K562 (cell line): ENCODE results near the gene SNRPF. TPM values are rescaled to one million over a fixed set of nuclear protein-coding genes. Genes with fewer than 3 reads are reported as not detected.

Source experiments
- BMI1 ChIP-seq: fragments of 150-350 bp; IDR thresholded peaks from 2 replicates; pipeline ENCODE4 v1.6.1; 2014; ENCODE audit warnings: low read length
- CBFA2T3 ChIP-seq: fragments of 450-650 bp; IDR thresholded peaks from 2 replicates; pipeline ENCODE4 v1.6.1; 2017
- CEBPB ChIP-seq: fragments of 450-650 bp; IDR thresholded peaks from 2 replicates; pipeline ENCODE4 v1.6.1; 2016; ENCODE audit warnings: missing genetic modification characterization, missing compliant biosample characterization
- DMBX1 ChIP-seq: fragments of 250-450 bp; sonication (Bioruptor Pico); IDR thresholded peaks from 2 replicates; pipeline ENCODE4 v1.8.0; 2022; ENCODE audit warnings: inconsistent platforms, mild to moderate bottlenecking, moderate library complexity, borderline replicate concordance
- ELF2 ChIP-seq: fragments of 250-450 bp; sonication (Bioruptor Pico); IDR thresholded peaks from 2 replicates; pipeline ENCODE4 v1.5.0; 2021; ENCODE audit warnings: mild to moderate bottlenecking
- FOS ChIP-seq: IDR thresholded peaks from 3 replicates; pipeline ENCODE4 v1.6.1; 2011; ENCODE audit not compliant: insufficient read length; ENCODE audit errors: extremely low read depth
- HNRNPL ChIP-seq: fragments of 200-400 bp; formaldehyde crosslinking; IDR thresholded peaks from 2 replicates; pipeline ENCODE4 v1.6.1; 2017; ENCODE audit warnings: low read depth, mild to moderate bottlenecking, low read length
- KLF16 ChIP-seq: IDR thresholded peaks from 2 replicates; pipeline ENCODE4 v1.6.1; 2016; ENCODE audit warnings: antibody characterized with exemption
- LCOR ChIP-seq: sonication (generic); formaldehyde crosslinking; IDR thresholded peaks from 2 replicates; pipeline ENCODE4 v1.8.0; 2022; ENCODE audit warnings: mild to moderate bottlenecking, missing genetic modification reagents
- NFRKB ChIP-seq: fragments of 450-650 bp; IDR thresholded peaks from 2 replicates; pipeline ENCODE4 v1.6.1; 2016; ENCODE audit warnings: low read depth
- SAP30 ChIP-seq: fragments of 200-600 bp; sonication (generic); IDR thresholded peaks from 2 replicates; pipeline ENCODE4 v1.6.1; 2012; ENCODE audit warnings: borderline replicate concordance, low read depth, mild to moderate bottlenecking, moderate library complexity, low read length, control low read depth, inconsistent platforms; ENCODE audit not compliant: insufficient read depth, poor library complexity, severe bottlenecking
- SNIP1 ChIP-seq: fragments of 450-650 bp; IDR thresholded peaks from 2 replicates; pipeline ENCODE4 v1.7.1; 2017; ENCODE audit warnings: low read depth, mild to moderate bottlenecking
- TEAD4 ChIP-seq, 2 experiments: sonication (generic) in 1 of 2; formaldehyde crosslinking in 1 of 2; IDR thresholded peaks; 2 replicates each; pipeline versions ENCODE4 v1.6.1 to v1.8.0; 2012 to 2022; ENCODE audit warnings: borderline replicate concordance in 1 of 2, inconsistent platforms in 1 of 2, low read length in 1 of 2, mild to moderate bottlenecking in 1 of 2, missing genetic modification reagents in 1 of 2
- TRIM28 ChIP-seq: fragments of 450-650 bp; IDR thresholded peaks from 2 replicates; pipeline ENCODE4 v1.6.1; 2017
- ZBTB8A ChIP-seq: fragments of 450-650 bp; IDR thresholded peaks from 2 replicates; pipeline ENCODE4 v1.6.1; 2018; ENCODE audit warnings: mild to moderate bottlenecking, moderate library complexity; ENCODE audit not compliant: partially characterized antibody
- ZNF436 ChIP-seq: fragments of 250-450, 450-650 bp; sonication (Bioruptor Pico); formaldehyde crosslinking; IDR thresholded peaks from 2 replicates; pipeline ENCODE4 v1.7.0; 2020; ENCODE audit warnings: mild to moderate bottlenecking
- ZNF79 ChIP-seq: fragments of 250-450 bp; sonication (Bioruptor Pico); IDR thresholded peaks from 2 replicates; pipeline ENCODE4 v1.4.0; 2020; ENCODE audit warnings: low read depth, mild to moderate bottlenecking, moderate library complexity
- polyA plus RNA-seq, 8 experiments: library from polyadenylated mRNA; depleted of rRNA in 4 of 8; stranded (reverse) in 5 of 8; unstranded in 3 of 8; fragments of >200 nt; fragmentation: Nextera tagmentation in 2 of 8; fragmentation: Illumina TruSeq in 1 of 8; extraction: Ambion mirVana in 2 of 8; extraction: Trizol in 1 of 8; gene quantifications; 2 replicates each; pipeline versions ENCODE4 v1.2.1 to v1.2.3, GENCODE V29; 2011 to 2014; ENCODE audit warnings: inconsistent platforms in 1 of 8, missing spikeins in 1 of 8
- total RNA-seq, 7 experiments: library from RNA; depleted of rRNA in 6 of 7; stranded (reverse); fragments of >200 nt in 6 of 7; fragmentation: Illumina TruSeq in 2 of 7; extraction: Trizol in 2 of 7; gene quantifications; 2 replicates each; pipeline versions ENCODE4 v1.2.1 to v1.2.3, GENCODE V29; 2011 to 2021; ENCODE audit warnings: low replicate concordance in 1 of 7
- TF ChIP-seq, protein P1 (sequence below): fragments of 250-450 bp; sonication (Bioruptor Pico); IDR thresholded peaks from 2 replicates; pipeline ENCODE4 v1.4.0; 2020; ENCODE audit warnings: mild to moderate bottlenecking, moderate library complexity, borderline replicate concordance
- TF ChIP-seq, protein P2 (sequence below): fragments of 450-650 bp; formaldehyde crosslinking; IDR thresholded peaks from 2 replicates; pipeline ENCODE4 v1.4.0; 2022; ENCODE audit warnings: missing genetic modification characterization
- TF ChIP-seq, protein P3 (sequence below): fragments of 450-650 bp; IDR thresholded peaks from 2 replicates; pipeline ENCODE4 v1.7.1; 2018; ENCODE audit warnings: mild to moderate bottlenecking, low read depth; ENCODE audit not compliant: partially characterized antibody

The SNRPF gene
- total and polyA plus RNA-seq, 9 of the 15 experiments (the other 6 are each of a cell fraction or from before 2014, with no cell fraction given): 37.9 to 205 (median 93.6) TPM

DNA sequence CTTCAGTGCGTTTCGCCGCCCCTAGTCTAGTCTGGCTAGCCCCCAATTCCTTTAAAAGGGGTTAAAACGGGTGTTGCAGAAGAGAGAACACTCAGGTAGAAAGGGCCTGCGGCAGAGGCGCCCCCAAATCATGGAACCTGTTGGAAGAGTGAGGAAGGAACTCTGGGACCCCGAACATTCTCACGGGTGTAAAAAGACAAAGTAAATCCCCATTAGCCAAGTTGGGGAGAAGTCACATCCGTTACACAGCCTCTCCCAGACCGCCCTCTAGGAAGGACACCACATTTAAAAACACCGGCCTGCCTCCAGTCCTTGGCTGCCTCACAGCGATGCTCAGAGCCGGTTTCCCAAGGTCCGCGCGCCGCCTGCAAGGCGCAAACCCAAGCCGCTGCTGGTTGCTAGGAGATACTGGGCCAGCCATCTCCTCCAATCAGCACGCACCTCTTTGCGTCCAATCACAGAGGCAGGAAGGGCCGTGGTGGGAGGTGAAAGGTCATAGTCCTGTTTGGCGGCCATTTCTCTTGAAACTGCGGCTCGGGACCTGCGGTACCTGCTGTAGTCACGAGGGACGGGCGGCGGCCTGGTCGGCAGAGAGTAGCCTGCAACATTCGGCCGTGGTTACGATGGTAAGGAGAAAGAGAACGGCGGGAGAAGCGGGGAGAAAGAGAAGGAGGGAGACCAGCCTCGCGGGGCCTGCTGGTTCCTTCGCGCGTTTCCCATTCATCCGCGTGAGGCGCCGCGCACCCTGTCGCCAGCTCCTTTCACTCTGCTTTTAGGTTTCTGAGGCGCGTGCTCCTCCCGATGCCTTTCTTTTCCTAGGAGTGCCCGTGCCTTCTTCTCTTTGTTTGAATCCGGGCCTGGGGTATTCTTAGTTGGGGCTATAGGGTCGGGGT is at the start of gene SNRPF (continued):
- TF ChIP-seq, protein P1, sequence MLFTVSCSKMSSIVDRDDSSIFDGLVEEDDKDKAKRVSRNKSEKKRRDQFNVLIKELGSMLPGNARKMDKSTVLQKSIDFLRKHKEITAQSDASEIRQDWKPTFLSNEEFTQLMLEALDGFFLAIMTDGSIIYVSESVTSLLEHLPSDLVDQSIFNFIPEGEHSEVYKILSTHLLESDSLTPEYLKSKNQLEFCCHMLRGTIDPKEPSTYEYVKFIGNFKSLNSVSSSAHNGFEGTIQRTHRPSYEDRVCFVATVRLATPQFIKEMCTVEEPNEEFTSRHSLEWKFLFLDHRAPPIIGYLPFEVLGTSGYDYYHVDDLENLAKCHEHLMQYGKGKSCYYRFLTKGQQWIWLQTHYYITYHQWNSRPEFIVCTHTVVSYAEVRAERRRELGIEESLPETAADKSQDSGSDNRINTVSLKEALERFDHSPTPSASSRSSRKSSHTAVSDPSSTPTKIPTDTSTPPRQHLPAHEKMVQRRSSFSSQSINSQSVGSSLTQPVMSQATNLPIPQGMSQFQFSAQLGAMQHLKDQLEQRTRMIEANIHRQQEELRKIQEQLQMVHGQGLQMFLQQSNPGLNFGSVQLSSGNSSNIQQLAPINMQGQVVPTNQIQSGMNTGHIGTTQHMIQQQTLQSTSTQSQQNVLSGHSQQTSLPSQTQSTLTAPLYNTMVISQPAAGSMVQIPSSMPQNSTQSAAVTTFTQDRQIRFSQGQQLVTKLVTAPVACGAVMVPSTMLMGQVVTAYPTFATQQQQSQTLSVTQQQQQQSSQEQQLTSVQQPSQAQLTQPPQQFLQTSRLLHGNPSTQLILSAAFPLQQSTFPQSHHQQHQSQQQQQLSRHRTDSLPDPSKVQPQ: no peak
- TF ChIP-seq TRIM28: no peak
- TF ChIP-seq, protein P2, sequence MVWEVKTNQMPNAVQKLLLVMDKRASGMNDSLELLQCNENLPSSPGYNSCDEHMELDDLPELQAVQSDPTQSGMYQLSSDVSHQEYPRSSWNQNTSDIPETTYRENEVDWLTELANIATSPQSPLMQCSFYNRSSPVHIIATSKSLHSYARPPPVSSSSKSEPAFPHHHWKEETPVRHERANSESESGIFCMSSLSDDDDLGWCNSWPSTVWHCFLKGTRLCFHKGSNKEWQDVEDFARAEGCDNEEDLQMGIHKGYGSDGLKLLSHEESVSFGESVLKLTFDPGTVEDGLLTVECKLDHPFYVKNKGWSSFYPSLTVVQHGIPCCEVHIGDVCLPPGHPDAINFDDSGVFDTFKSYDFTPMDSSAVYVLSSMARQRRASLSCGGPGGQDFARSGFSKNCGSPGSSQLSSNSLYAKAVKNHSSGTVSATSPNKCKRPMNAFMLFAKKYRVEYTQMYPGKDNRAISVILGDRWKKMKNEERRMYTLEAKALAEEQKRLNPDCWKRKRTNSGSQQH: peak; percentile 57; the same call in 1 of the 2 replicates
- TF ChIP-seq ZNF436 (CRISPR knock-in tag): no peak
- TF ChIP-seq KLF16: no peak
- peak; percentile 92 for TF ChIP-seq BMI1
- no peak for TF ChIP-seq SNIP1
- no peak for TF ChIP-seq ZNF79 (CRISPR knock-in tag)
- TF ChIP-seq FOS: peak; percentile 92
- peak; percentile 75 for TF ChIP-seq SAP30
- no peak for TF ChIP-seq TEAD4 (IDR thresholded peaks at IDR 0.05; ENCODE audit: low read length)
- TF ChIP-seq TEAD4 (CRISPR knock-in tag; IDR thresholded peaks at IDR 0.05; ENCODE audit: borderline replicate concordance): no peak
- peak; percentile 64; the same call in 1 of the 2 replicates for TF ChIP-seq LCOR (CRISPR knock-in tag)
- no peak for TF ChIP-seq CBFA2T3
- no peak for TF ChIP-seq ZBTB8A
- peak; percentile 92 for TF ChIP-seq NFRKB
- no peak for TF ChIP-seq CEBPB (tag)
- no peak for TF ChIP-seq DMBX1
- no peak for TF ChIP-seq ELF2
- TF ChIP-seq, protein P3, sequence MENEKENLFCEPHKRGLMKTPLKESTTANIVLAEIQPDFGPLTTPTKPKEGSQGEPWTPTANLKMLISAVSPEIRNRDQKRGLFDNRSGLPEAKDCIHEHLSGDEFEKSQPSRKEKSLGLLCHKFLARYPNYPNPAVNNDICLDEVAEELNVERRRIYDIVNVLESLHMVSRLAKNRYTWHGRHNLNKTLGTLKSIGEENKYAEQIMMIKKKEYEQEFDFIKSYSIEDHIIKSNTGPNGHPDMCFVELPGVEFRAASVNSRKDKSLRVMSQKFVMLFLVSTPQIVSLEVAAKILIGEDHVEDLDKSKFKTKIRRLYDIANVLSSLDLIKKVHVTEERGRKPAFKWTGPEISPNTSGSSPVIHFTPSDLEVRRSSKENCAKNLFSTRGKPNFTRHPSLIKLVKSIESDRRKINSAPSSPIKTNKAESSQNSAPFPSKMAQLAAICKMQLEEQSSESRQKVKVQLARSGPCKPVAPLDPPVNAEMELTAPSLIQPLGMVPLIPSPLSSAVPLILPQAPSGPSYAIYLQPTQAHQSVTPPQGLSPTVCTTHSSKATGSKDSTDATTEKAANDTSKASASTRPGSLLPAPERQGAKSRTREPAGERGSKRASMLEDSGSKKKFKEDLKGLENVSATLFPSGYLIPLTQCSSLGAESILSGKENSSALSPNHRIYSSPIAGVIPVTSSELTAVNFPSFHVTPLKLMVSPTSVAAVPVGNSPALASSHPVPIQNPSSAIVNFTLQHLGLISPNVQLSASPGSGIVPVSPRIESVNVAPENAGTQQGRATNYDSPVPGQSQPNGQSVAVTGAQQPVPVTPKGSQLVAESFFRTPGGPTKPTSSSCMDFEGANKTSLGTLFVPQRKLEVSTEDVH: no peak
- TF ChIP-seq HNRNPL: no peak
